HG02759 (cell line): ENCODE data around the gene HAO1.
A peak's percentile ranks its signal among the peaks of the same experiment; 100 is the strongest.

Source experiments
- ATAC-seq: cut with Tn5 transposase; IDR thresholded peaks from one replicate; pipeline ENCODE4 v1.9.1; 2021; ENCODE audit warnings: mild to moderate bottlenecking, moderate library complexity; ENCODE audit not compliant: unreplicated experiment

The HAO1 gene

GRCh38 chr20:7930343-7930742, 9.9 kb downstream of the HAO1 start:
- ATAC-seq, result no peak

GRCh38 chr20:7926767-7927166, 13.5 kb downstream of the HAO1 start:
- no peak for ATAC-seq

- ATAC-seq, result no peak
These were observed 13.9 kb downstream of the HAO1 start for GRCh38 chr20:7926323-7926722.

GRCh38 chr20:7924692-7925091, 15.6 kb downstream of the HAO1 start:
- ATAC-seq, result no peak

GRCh38 chr20:7916648-7917047, 23.6 kb downstream of the HAO1 start:
- no peak for ATAC-seq

GRCh38 chr20:7912551-7912950, 27.7 kb downstream of the HAO1 start:
- ATAC-seq, result no peak

- ATAC-seq, result no peak
These were observed 28.5 kb downstream of the HAO1 start for GRCh38 chr20:7911586-7912330.

- no peak for ATAC-seq
These were observed 31.4 kb downstream of the HAO1 start for GRCh38 chr20:7908905-7909304.

GRCh38 chr20:7903429-7903828, 36.8 kb downstream of the HAO1 start:
- no peak for ATAC-seq

GRCh38 chr20:7902879-7903278, 37.4 kb downstream of the HAO1 start:
- no peak for ATAC-seq

GRCh38 chr20:7897781-7898364, 42.4 kb downstream of the HAO1 start:
- no peak for ATAC-seq

- ATAC-seq, result no peak
These were observed 47.1 kb downstream of the HAO1 start for GRCh38 chr20:7893014-7893730.

- ATAC-seq, result no peak
These were observed 48.6 kb downstream of the HAO1 start for GRCh38 chr20:7891705-7892104.

- ATAC-seq, result no peak
These were observed 50.5 kb downstream of the HAO1 start for GRCh38 chr20:7889736-7890135.

- no peak for ATAC-seq
These were observed 56.5 kb downstream of the HAO1 start for GRCh38 chr20:7883741-7884140.

- ATAC-seq, result no peak
These were observed 56.9 kb downstream of the HAO1 start for GRCh38 chr20:7883309-7883708.

GRCh38 chr20:7882076-7882475, 58.2 kb downstream of the HAO1 start:
- ATAC-seq, result no peak

- no peak for ATAC-seq
These were observed 58.7 kb downstream of the HAO1 start for GRCh38 chr20:7881551-7881950.

- peak; percentile 77 for ATAC-seq
These were observed 60.4 kb downstream of the HAO1 start for GRCh38 chr20:7879883-7880282.

- ATAC-seq, result no peak
These were observed 72.2 kb downstream of the HAO1 start for GRCh38 chr20:7868108-7868507.

- no peak for ATAC-seq
These were observed 74.0 kb downstream of the HAO1 start for GRCh38 chr20:7866285-7866684.

GRCh38 chr20:7859356-7859802, 80.9 kb downstream of the HAO1 start:
- ATAC-seq, result peak; percentile 75
